ENCODE measurements around the gene COX8C.

DNA sequence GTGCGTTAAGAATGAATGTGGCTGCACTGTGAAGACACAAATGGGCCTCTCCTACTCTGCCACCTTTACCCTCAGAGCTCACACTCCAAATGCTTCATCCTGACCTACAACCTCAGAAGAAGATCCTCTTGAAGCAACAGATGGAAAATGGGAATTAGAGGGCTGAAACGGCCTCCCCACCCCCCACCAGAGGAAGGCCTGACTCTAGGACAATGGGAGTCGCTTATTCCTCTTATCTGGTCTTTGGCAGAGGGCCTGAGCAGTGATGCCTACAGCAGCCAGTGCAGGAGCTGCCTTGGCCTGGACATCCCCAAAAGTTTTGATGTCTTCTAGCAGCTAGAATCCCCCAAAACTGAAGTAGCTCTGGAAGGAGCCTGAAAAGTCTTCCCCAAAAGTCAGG is 43.3 kb upstream of the COX8C start:
- TF ChIP-seq, protein P1, sequence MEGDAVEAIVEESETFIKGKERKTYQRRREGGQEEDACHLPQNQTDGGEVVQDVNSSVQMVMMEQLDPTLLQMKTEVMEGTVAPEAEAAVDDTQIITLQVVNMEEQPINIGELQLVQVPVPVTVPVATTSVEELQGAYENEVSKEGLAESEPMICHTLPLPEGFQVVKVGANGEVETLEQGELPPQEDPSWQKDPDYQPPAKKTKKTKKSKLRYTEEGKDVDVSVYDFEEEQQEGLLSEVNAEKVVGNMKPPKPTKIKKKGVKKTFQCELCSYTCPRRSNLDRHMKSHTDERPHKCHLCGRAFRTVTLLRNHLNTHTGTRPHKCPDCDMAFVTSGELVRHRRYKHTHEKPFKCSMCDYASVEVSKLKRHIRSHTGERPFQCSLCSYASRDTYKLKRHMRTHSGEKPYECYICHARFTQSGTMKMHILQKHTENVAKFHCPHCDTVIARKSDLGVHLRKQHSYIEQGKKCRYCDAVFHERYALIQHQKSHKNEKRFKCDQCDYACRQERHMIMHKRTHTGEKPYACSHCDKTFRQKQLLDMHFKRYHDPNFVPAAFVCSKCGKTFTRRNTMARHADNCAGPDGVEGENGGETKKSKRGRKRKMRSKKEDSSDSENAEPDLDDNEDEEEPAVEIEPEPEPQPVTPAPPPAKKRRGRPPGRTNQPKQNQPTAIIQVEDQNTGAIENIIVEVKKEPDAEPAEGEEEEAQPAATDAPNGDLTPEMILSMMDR (IDR thresholded peaks at IDR 0.05; ENCODE audit: low read depth, low read length, missing input control): no peak
- no peak for TF ChIP-seq SP1 (IDR thresholded peaks at IDR 0.05)

Data from liver (tissue), 3 donors.